HL-60 (cell line): ENCODE results near the gene NUDT19.
A peak's percentile ranks its signal among the peaks of the same experiment; 100 is the strongest.

ENCODE experiments used
- DNase-seq, 2 experiments: peaks; one replicate each; pipeline ENCODE4 v3.0.0-alpha.2; 2010 to 2020; ENCODE audit warnings: low read depth in 1 of 2, low spot score in 1 of 2
- H3K27ac ChIP-seq: fragments of 250-450 bp; sonication (Bioruptor Pico); replicated peaks from 2 replicates; pipeline ENCODE4 v1.5.1; 2020; ENCODE audit warnings: mild to moderate bottlenecking, moderate library complexity
- H3K27me3 ChIP-seq: fragments of 250-450 bp; sonication (Bioruptor Pico); 2 replicates; pipeline ENCODE4 v1.5.1; 2021; ENCODE audit warnings: mild to moderate bottlenecking, moderate library complexity; ENCODE audit not compliant: insufficient read depth, poor library complexity, severe bottlenecking
- H3K4me3 ChIP-seq: replicated peaks from 2 replicates; pipeline ENCODE4 v1.5.1; 2011; ENCODE audit warnings: mild to moderate bottlenecking, control low read depth, low read length; ENCODE audit not compliant: insufficient read depth
- CTCF ChIP-seq: IDR thresholded peaks from one replicate; pipeline ENCODE4 v1.5.1; 2011; ENCODE audit warnings: low read length, control low read depth, inconsistent platforms; ENCODE audit not compliant: insufficient read depth
- GABPA ChIP-seq: IDR thresholded peaks from 2 replicates; pipeline ENCODE4 v1.6.1; 2012; ENCODE audit warnings: low read depth
- POLR2AphosphoS5 ChIP-seq: IDR thresholded peaks from 2 replicates; pipeline ENCODE4 v1.6.1; 2012; ENCODE audit warnings: low read depth
- SPI1 ChIP-seq: IDR thresholded peaks from 2 replicates; pipeline ENCODE4 v1.6.1; 2012; ENCODE audit warnings: low read depth, mild to moderate bottlenecking, borderline replicate concordance
- TF ChIP-seq, protein P1 (sequence below): IDR thresholded peaks from 2 replicates; pipeline ENCODE4 v1.6.1; 2012; ENCODE audit warnings: low read depth; ENCODE audit not compliant: insufficient replicate concordance

Gene NUDT19

GRCh38 chr19:32748948-32749347 lies 57.3 kb downstream of the NUDT19 start:
- TF ChIP-seq SPI1 (no peak), POLR2AphosphoS5 (no peak), GABPA (no peak), CTCF (no peak)
- TF ChIP-seq, protein P1, sequence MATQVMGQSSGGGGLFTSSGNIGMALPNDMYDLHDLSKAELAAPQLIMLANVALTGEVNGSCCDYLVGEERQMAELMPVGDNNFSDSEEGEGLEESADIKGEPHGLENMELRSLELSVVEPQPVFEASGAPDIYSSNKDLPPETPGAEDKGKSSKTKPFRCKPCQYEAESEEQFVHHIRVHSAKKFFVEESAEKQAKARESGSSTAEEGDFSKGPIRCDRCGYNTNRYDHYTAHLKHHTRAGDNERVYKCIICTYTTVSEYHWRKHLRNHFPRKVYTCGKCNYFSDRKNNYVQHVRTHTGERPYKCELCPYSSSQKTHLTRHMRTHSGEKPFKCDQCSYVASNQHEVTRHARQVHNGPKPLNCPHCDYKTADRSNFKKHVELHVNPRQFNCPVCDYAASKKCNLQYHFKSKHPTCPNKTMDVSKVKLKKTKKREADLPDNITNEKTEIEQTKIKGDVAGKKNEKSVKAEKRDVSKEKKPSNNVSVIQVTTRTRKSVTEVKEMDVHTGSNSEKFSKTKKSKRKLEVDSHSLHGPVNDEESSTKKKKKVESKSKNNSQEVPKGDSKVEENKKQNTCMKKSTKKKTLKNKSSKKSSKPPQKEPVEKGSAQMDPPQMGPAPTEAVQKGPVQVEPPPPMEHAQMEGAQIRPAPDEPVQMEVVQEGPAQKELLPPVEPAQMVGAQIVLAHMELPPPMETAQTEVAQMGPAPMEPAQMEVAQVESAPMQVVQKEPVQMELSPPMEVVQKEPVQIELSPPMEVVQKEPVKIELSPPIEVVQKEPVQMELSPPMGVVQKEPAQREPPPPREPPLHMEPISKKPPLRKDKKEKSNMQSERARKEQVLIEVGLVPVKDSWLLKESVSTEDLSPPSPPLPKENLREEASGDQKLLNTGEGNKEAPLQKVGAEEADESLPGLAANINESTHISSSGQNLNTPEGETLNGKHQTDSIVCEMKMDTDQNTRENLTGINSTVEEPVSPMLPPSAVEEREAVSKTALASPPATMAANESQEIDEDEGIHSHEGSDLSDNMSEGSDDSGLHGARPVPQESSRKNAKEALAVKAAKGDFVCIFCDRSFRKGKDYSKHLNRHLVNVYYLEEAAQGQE, result no peak
- Histone ChIP-seq H3K4me3 (no peak overlapping the region), H3K27ac (no peak overlapping the region), H3K27me3 (no peaks in the 10 kb centered on the region)
- no peak for DNase-seq

GRCh38 chr19:32749361-32749760 lies 57.7 kb downstream of the NUDT19 start:
- TF ChIP-seq GABPA (no peak), CTCF (no peak), POLR2AphosphoS5 (no peak), SPI1 (no peak)
- TF ChIP-seq, protein P1, result no peak
- H3K4me3 ChIP-seq, result no peak overlapping the region
- DNase-seq, result no peak
- H3K27me3 ChIP-seq, result no peaks in the 10 kb centered on the region
- no peak overlapping the region for H3K27ac ChIP-seq

DNA sequence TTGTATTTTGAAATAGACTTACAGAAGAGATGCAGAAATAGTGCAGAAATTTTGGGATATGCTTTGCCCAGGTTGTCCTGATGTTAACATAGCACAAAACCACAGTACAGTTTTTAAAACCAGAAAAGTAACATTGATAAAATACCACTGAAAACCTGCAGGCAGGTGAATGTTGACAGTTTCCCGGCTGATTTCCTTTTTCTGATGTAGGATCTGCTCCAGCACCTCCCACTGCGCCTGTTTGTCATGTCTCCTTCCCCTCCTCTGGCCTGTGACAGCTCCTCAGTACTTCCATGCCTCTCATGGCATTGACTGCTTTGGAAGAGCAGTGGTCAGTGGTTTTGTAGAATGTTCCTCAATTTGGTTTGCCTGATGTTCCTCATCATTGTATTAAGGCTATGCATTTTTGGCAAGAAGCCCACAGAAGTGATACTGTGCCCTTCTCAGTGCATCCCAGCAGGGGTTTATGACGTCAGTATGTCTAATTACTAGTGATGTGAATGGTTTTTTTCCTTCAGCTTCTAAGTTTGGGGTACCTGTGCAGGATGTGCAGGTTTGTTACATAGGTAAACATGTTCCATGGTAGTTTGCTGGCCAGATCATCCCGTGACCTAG lies 58.9 kb downstream of the NUDT19 start:
- TF ChIP-seq CTCF (no peak), POLR2AphosphoS5 (no peak), GABPA (no peak), SPI1 (no peak)
- TF ChIP-seq, protein P1, result no peak
- Histone ChIP-seq H3K27ac (no peak overlapping the region), H3K4me3 (no peak overlapping the region), H3K27me3 (no peaks in the 10 kb centered on the region)
- DNase-seq, result peak in 1 of 2 experiments; percentile 62
